Caco-2 (cell line): ENCODE results near the gene ADAT2. TPM values are rescaled to one million over a fixed set of nuclear protein-coding genes. Genes with fewer than 3 reads are reported as not detected.
"Not testable (repeated sequence)": the region's sequence is repeated elsewhere in the genome, so short reads cannot be mapped to it uniquely, and the experiment has no call there.

Experiments
- BruUV-seq: library from RNA; stranded (reverse); fragments of 400-500 nt; replicated peaks from 2 replicates; lab custom pipeline; 2021; lab: Mats Ljungman, UMichigan
- CTCF ChIA-PET: fragments of 300-600 bp; sonication (Branson Sonifier 250); formaldehyde crosslinking; loops from one replicate; lab custom pipeline; 2022; ENCODE audit warnings: antibody characterized with exemption; lab: Charles Lee
- POLR2A ChIA-PET: fragments of 300-600 bp; sonication (Branson Sonifier 250); formaldehyde crosslinking; loops from one replicate; lab custom pipeline; 2022; ENCODE audit warnings: antibody characterized with exemption; lab: Charles Lee
- DNase-seq, 2 experiments: peaks; one replicate each; pipeline versions ENCODE4 v3.0.0 to v3.0.0-alpha.2; 2020 to 2022
- H3K27me3 ChIP-seq: replicated peaks from 2 replicates; pipeline ENCODE4 v1.6.0; 2011; ENCODE audit warnings: low read length; ENCODE audit not compliant: control insufficient read depth, insufficient read depth
- H3K36me3 ChIP-seq: 2 replicates; pipeline ENCODE4 v1.5.1; 2011; ENCODE audit warnings: low read length; ENCODE audit not compliant: control insufficient read depth, insufficient read depth
- H3K4me1 ChIP-seq: fragments of 250-450 bp; sonication (Bioruptor Pico); 2 replicates; pipeline ENCODE4 v1.5.1; 2020; ENCODE audit warnings: mild to moderate bottlenecking
- H3K4me3 ChIP-seq: 2 replicates; pipeline ENCODE4 v1.5.1; 2011; ENCODE audit warnings: low read depth, mild to moderate bottlenecking, control low read depth, low read length
- H3K9me3 ChIP-seq: fragments of 250-450 bp; sonication (Bioruptor Pico); 2 replicates; pipeline ENCODE4 v1.5.1; 2020; ENCODE audit warnings: mild to moderate bottlenecking, moderate library complexity
- H3K27ac Mint-ChIP-seq: one replicate; pipeline ENCODE4 v1.8.0; 2022; ENCODE audit warnings: mixed read lengths; ENCODE audit not compliant: unreplicated experiment
- H3K27me3 Mint-ChIP-seq: one replicate; pipeline ENCODE4 v1.8.0; 2022; ENCODE audit warnings: mixed read lengths; ENCODE audit not compliant: insufficient read depth, unreplicated experiment
- H3K36me3 Mint-ChIP-seq: one replicate; pipeline ENCODE4 v1.8.0; 2022; ENCODE audit warnings: mild to moderate bottlenecking, mixed read lengths; ENCODE audit not compliant: insufficient read depth, unreplicated experiment
- H3K4me1 Mint-ChIP-seq: one replicate; pipeline ENCODE4 v1.8.0; 2022; ENCODE audit warnings: low read depth, mixed read lengths; ENCODE audit not compliant: unreplicated experiment
- H3K4me3 Mint-ChIP-seq: one replicate; pipeline ENCODE4 v1.8.0; 2022; ENCODE audit warnings: mild to moderate bottlenecking, moderate library complexity, mixed read lengths; ENCODE audit not compliant: unreplicated experiment
- H3K9me3 Mint-ChIP-seq: one replicate; pipeline ENCODE4 v1.8.0; 2022; ENCODE audit warnings: mixed read lengths; ENCODE audit not compliant: unreplicated experiment
- intact Hi-C: fragments of 100-400 bp; cut with micrococcal nuclease; formaldehyde crosslinking; loops from one replicate; pipeline ENCODE4 v1.10.0; 2022; ENCODE audit not compliant: unreplicated experiment
- total RNA-seq: library from RNA; stranded (reverse); gene quantifications from 2 replicates; pipeline ENCODE4 v1.2.3, GENCODE V29; 2022
- TF ChIP-seq, protein P1 (sequence below), 2 experiments: fragments of 200-600 bp in 1 of 2; IDR thresholded peaks; 1 replicate in 1 of 2; 2 replicates in 1 of 2; pipeline versions ENCODE4 v1.5.1 to v1.8.0; 2011 to 2022; ENCODE audit warnings: antibody characterized with exemption in 1 of 2, control low read depth in 1 of 2, inconsistent platforms in 1 of 2, low read depth in 1 of 2, low read length in 1 of 2, mild to moderate bottlenecking in 1 of 2, moderate library complexity in 1 of 2; ENCODE audit not compliant: insufficient read depth in 1 of 2, severe bottlenecking in 1 of 2, unreplicated experiment in 1 of 2

Gene ADAT2
- total RNA-seq, 1 experiment from 2014 or later = 12.7 TPM

DNA sequence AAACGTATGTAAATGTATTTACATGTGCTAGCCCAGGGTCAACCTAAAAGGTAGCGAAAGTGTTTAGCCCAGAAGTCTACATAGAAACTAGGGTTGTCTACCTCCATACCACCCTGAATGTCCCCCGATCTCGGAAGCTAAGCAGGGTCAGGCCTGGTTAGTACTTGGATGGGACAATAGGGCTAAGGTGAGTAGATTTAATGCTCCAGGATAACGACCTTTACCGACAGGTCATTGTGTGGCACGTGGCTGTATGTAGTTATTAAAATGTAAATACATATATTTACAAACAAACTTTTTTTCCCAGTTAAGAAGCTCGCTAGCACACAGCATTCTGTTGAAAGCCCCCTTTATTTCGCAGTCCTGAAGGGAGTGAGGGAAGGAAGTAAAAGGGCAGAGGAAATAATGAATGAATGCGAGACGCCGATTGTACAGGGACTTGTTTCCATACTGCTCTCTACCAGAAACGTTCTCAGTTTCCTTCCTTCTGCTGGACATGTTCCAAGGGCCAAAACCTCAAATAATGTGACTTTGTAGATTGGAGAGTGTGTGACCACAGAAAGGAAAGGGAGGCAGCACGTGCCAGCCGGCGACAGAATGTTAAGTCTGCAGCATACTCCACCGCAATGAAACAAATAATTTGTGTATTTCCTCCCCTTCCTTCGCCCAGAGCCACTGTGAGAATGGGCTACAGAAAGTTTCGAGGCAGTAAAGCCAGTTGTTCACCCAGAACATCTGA is 612 bp downstream of the ADAT2 start:
- H3K4me1 ChIP-seq = peaks cover 11% of the 10 kb centered on the region
- Mint-ChIP-seq H3K4me3 (peak overlapping the region; percentile 95), H3K36me3 (peaks cover 16% of the 10 kb centered on the region), H3K9me3 (no peaks in the 10 kb centered on the region), H3K27ac (peak overlapping the region; percentile 98), H3K27me3 (no peaks in the 10 kb centered on the region), H3K4me1 (peaks cover 6% of the 10 kb centered on the region)
- H3K36me3 ChIP-seq = no peaks in the 10 kb centered on the region
- TF ChIP-seq, protein P1, sequence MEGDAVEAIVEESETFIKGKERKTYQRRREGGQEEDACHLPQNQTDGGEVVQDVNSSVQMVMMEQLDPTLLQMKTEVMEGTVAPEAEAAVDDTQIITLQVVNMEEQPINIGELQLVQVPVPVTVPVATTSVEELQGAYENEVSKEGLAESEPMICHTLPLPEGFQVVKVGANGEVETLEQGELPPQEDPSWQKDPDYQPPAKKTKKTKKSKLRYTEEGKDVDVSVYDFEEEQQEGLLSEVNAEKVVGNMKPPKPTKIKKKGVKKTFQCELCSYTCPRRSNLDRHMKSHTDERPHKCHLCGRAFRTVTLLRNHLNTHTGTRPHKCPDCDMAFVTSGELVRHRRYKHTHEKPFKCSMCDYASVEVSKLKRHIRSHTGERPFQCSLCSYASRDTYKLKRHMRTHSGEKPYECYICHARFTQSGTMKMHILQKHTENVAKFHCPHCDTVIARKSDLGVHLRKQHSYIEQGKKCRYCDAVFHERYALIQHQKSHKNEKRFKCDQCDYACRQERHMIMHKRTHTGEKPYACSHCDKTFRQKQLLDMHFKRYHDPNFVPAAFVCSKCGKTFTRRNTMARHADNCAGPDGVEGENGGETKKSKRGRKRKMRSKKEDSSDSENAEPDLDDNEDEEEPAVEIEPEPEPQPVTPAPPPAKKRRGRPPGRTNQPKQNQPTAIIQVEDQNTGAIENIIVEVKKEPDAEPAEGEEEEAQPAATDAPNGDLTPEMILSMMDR (IDR thresholded peaks at IDR 0.05; ENCODE audit: insufficient read depth in 1 of 2, low read depth in 1 of 2, low read length in 1 of 2, severe bottlenecking in 1 of 2, unreplicated experiment in 1 of 2) = no peak
- H3K4me3 ChIP-seq = peak overlapping the region; percentile 69
- no peaks in the 10 kb centered on the region for H3K9me3 ChIP-seq
- intact Hi-C loops = loop anchor here (2.0 to 5.0 kb wide), 2 partner anchors 87 to 202 kb away; no protein-coding TSS in a partner anchor
- peak in 1 of 2 experiments; percentile 59 for DNase-seq
- ChIA-PET POLR2A (interaction anchor here (1.1 to 1.5 kb wide), 3 partner anchors 41 to 393 kb away, joined by 4 to 8 read pairs (median 5); partner anchors contain the start of genes FUCA2 and LTV1), CTCF (interaction anchor here (1.1 kb wide), 1 partner anchor 975 kb away, joined by 4 read pairs; no protein-coding TSS in a partner anchor)
- no peaks in the 10 kb centered on the region for H3K27me3 ChIP-seq
- TSS peak; percentile 81 for BruUV-seq

DNA sequence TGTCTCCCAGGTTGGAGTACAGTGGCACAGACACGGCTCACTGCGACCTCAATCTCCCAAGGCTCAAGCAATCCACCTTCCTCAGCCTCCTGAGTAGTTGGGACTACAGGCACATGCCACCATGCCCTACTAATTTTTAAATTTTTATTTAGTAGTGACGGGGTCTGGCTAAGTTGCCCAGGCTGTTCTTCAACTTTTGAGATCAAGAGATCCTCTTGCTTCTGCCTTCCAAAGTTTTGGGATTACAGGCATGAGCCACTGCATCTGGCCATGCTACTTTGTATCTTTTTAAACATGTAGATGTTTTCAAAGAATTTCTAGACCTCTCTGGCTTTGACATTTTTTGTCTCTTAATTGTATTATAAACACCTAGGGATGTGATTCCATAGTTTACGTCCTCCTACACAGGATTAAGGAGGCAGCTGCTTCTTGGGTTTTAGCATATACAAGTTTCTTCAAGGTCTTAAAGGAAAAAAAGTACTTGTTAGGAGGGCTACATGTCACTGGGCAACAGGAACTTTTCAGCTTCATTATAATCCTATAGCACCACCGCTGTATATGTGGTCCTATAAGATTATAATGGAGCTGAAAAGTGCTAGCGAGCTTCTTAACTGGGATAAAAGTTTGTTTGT is 1.3 kb downstream of the ADAT2 start:
- no peaks in the 10 kb centered on the region for H3K27me3 ChIP-seq
- Mint-ChIP-seq H3K4me3 (peak overlapping the region; percentile 95), H3K4me1 (peaks cover 6% of the 10 kb centered on the region), H3K36me3 (peaks cover 16% of the 10 kb centered on the region), H3K27me3 (no peaks in the 10 kb centered on the region), H3K9me3 (no peaks in the 10 kb centered on the region), H3K27ac (peak overlapping the region; percentile 98)
- DNase-seq = no peak
- peaks cover 11% of the 10 kb centered on the region for H3K4me1 ChIP-seq
- CTCF ChIA-PET = no interaction called here
- H3K4me3 ChIP-seq = peak overlapping the region; percentile 69
- TF ChIP-seq, protein P1 (IDR thresholded peaks at IDR 0.05; ENCODE audit: insufficient read depth in 1 of 2, low read depth in 1 of 2, low read length in 1 of 2, severe bottlenecking in 1 of 2, unreplicated experiment in 1 of 2) = no peak
- H3K9me3 ChIP-seq = no peaks in the 10 kb centered on the region
- H3K36me3 ChIP-seq = no peaks in the 10 kb centered on the region
- no TSS peak for BruUV-seq
- POLR2A ChIA-PET = no interaction called here
- intact Hi-C loops = no loop called here

DNA sequence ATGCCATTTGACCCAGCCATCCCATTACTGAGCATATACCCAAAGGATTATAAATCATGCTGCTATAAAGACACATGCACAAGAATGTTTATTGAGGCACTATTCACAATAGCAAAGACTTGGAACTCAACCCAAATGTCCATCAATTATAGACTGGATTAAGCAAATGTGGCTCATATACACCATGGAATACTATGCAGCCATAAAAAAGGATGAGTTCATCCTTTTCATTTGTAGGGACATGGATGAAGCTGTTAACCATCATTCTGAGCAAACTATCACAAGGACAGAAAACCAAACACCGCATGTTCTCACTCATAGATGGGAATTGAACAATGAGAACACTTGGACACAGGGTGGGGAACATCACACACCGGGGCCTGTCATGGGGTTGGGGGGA is 2.6 kb downstream of the ADAT2 start:
- H3K4me3 Mint-ChIP-seq, H3K36me3 Mint-ChIP-seq, H3K9me3 Mint-ChIP-seq, intact Hi-C loops, H3K36me3 ChIP-seq, H3K4me3 ChIP-seq, CTCF ChIA-PET, POLR2A ChIA-PET, H3K4me1 Mint-ChIP-seq, H3K9me3 ChIP-seq, DNase-seq, BruUV-seq, H3K27me3 Mint-ChIP-seq, H3K27me3 ChIP-seq, H3K27ac Mint-ChIP-seq: not testable (repeated sequence)
- peaks cover 11% of the 10 kb centered on the region for H3K4me1 ChIP-seq
